WERI-Rb-1 (cell line): ENCODE measurements around the gene ARL15.

Source experiments
- DNase-seq: peaks from one replicate; pipeline ENCODE4 v3.0.0-alpha.2; 2020
- H3K27ac ChIP-seq: fragments of 250-450 bp; sonication (Bioruptor Pico); 2 replicates; pipeline ENCODE4 v1.5.1; 2020; ENCODE audit warnings: mild to moderate bottlenecking, moderate library complexity
- H3K27me3 ChIP-seq: fragments of 250-450 bp; sonication (Bioruptor Pico); 2 replicates; pipeline ENCODE4 v1.5.1; 2021; ENCODE audit warnings: mild to moderate bottlenecking, low read depth, moderate library complexity; ENCODE audit not compliant: insufficient read depth, severe bottlenecking
- H3K36me3 ChIP-seq: fragments of 250-450 bp; sonication (Bioruptor Pico); 2 replicates; pipeline ENCODE4 v1.5.1; 2020; ENCODE audit warnings: mild to moderate bottlenecking, moderate library complexity
- H3K4me3 ChIP-seq: 2 replicates; pipeline ENCODE4 v1.5.1; 2011; ENCODE audit warnings: low read depth, mild to moderate bottlenecking, control low read depth, low read length
- H3K9me3 ChIP-seq: fragments of 250-450 bp; sonication (Bioruptor Pico); 2 replicates; pipeline ENCODE4 v1.5.1; 2021; ENCODE audit warnings: mild to moderate bottlenecking, moderate library complexity; ENCODE audit not compliant: severe bottlenecking
- CTCF ChIP-seq: IDR thresholded peaks from 2 replicates; pipeline ENCODE4 v1.5.1; 2011; ENCODE audit warnings: low read depth, mild to moderate bottlenecking, control low read depth, inconsistent platforms, low read length

ARL15 gene

GRCh38 chr5:54040018-54040417 lies 270.4 kb downstream of the ARL15 start:
- Histone ChIP-seq H3K9me3 (no peaks in the 10 kb centered on the region), H3K27me3 (no peaks in the 10 kb centered on the region), H3K27ac (no peak overlapping the region), H3K36me3 (no peaks in the 10 kb centered on the region), H3K4me3 (no peak overlapping the region)
- no peak for DNase-seq
- no peak for TF ChIP-seq CTCF

- Histone ChIP-seq H3K4me3 (no peak overlapping the region), H3K9me3 (no peaks in the 10 kb centered on the region), H3K36me3 (no peaks in the 10 kb centered on the region), H3K27me3 (no peaks in the 10 kb centered on the region), H3K27ac (no peak overlapping the region)
- no peak for DNase-seq
- TF ChIP-seq CTCF = no peak
These were observed 273.2 kb downstream of the ARL15 start for GRCh38 chr5:54037205-54037604.

GRCh38 chr5:54030981-54031380 lies 279.4 kb downstream of the ARL15 start:
- no peak for TF ChIP-seq CTCF
- no peaks in the 10 kb centered on the region for H3K9me3 ChIP-seq
- DNase-seq = no peak
- H3K27me3 ChIP-seq = no peaks in the 10 kb centered on the region
- H3K27ac ChIP-seq = no peak overlapping the region
- H3K36me3 ChIP-seq = no peaks in the 10 kb centered on the region
- H3K4me3 ChIP-seq = no peak overlapping the region

GRCh38 chr5:54024466-54024865 lies 285.9 kb downstream of the ARL15 start:
- no peaks in the 10 kb centered on the region for H3K36me3 ChIP-seq
- H3K4me3 ChIP-seq = no peak overlapping the region
- H3K27me3 ChIP-seq = no peaks in the 10 kb centered on the region
- no peaks in the 10 kb centered on the region for H3K9me3 ChIP-seq
- DNase-seq = no peak
- no peak for TF ChIP-seq CTCF
- H3K27ac ChIP-seq = no peak overlapping the region

- Histone ChIP-seq H3K9me3 (no peaks in the 10 kb centered on the region), H3K27me3 (no peaks in the 10 kb centered on the region), H3K36me3 (no peaks in the 10 kb centered on the region), H3K4me3 (no peak overlapping the region), H3K27ac (no peak overlapping the region)
- DNase-seq = no peak
- TF ChIP-seq CTCF = no peak
These were observed 288.1 kb downstream of the ARL15 start for GRCh38 chr5:54022223-54022622.

GRCh38 chr5:54021431-54022164 lies 288.8 kb downstream of the ARL15 start:
- Histone ChIP-seq H3K27me3 (no peaks in the 10 kb centered on the region), H3K36me3 (no peaks in the 10 kb centered on the region), H3K4me3 (no peak overlapping the region), H3K9me3 (no peaks in the 10 kb centered on the region), H3K27ac (no peak overlapping the region)
- DNase-seq = no peak
- TF ChIP-seq CTCF = no peak
